HG02610 (cell line): ENCODE measurements around the gene ARID3A.
"Not testable (repeated sequence)": the region's sequence is repeated elsewhere in the genome, so short reads cannot be mapped to it uniquely, and the experiment has no call there.

ENCODE experiments used
- ATAC-seq: cut with Tn5 transposase; IDR thresholded peaks from one replicate; pipeline ENCODE4 v1.9.1; 2021; ENCODE audit warnings: mild to moderate bottlenecking, moderate library complexity; ENCODE audit not compliant: unreplicated experiment

ARID3A gene

GRCh38 chr19:891421-892200 is 34.2 kb upstream of the ARID3A start:
- not testable (repeated sequence) for ATAC-seq

GRCh38 chr19:892243-892893 is 33.5 kb upstream of the ARID3A start:
- ATAC-seq = no peak

GRCh38 chr19:892894-893689 is 32.7 kb upstream of the ARID3A start, which contains the start of the genes MED16 and RNU6-9:
Gene MED16, minus strand, starts transcription at chr19:893187. Its CDS starts 2,056 bp downstream, at chr19:891131.
Gene RNU6-9, plus strand, starts transcription at chr19:893484.
- ATAC-seq = peak; percentile 64

- ATAC-seq = no peak
Measured at GRCh38 chr19:896434-896833, 29.4 kb upstream of the ARID3A start.

GRCh38 chr19:896999-897398 is 28.8 kb upstream of the ARID3A start:
- no peak for ATAC-seq

GRCh38 chr19:897442-898039 is 28.3 kb upstream of the ARID3A start:
- ATAC-seq = no peak

- no peak for ATAC-seq
Measured at GRCh38 chr19:898663-899062, 27.2 kb upstream of the ARID3A start.

GRCh38 chr19:899336-900042 is 26.3 kb upstream of the ARID3A start:
- no peak for ATAC-seq

GRCh38 chr19:900043-900301 is 25.9 kb upstream of the ARID3A start:
- ATAC-seq = no peak

- ATAC-seq = no peak
Measured at GRCh38 chr19:900302-901111, 25.3 kb upstream of the ARID3A start.

- no peak for ATAC-seq
Measured at GRCh38 chr19:901216-902092, 24.4 kb upstream of the ARID3A start.

- no peak for ATAC-seq
Measured at GRCh38 chr19:902093-902370, 23.8 kb upstream of the ARID3A start.

- no peak for ATAC-seq
Measured at GRCh38 chr19:902446-903226, 23.2 kb upstream of the ARID3A start.

- no peak for ATAC-seq
Measured at GRCh38 chr19:903266-903797, 22.5 kb upstream of the ARID3A start.

- ATAC-seq = no peak
Measured at GRCh38 chr19:904545-904944, 21.3 kb upstream of the ARID3A start.

GRCh38 chr19:906480-906879 is 19.4 kb upstream of the ARID3A start:
- ATAC-seq = no peak

GRCh38 chr19:907183-907853 is 18.5 kb upstream of the ARID3A start:
- peak; percentile 36 for ATAC-seq
